Measurements from ENCODE around the gene MMP15. TPM values are rescaled to one million over a fixed set of nuclear protein-coding genes. Genes with fewer than 3 reads are reported as not detected.
"Not testable (repeated sequence)": the region's sequence is repeated elsewhere in the genome, so short reads cannot be mapped to it uniquely, and the experiment has no call there.

MMP15 gene
- total RNA-seq, 6 experiments from 2014 or later: 0.82 to 4.1 (median 1.1) TPM

DNA sequence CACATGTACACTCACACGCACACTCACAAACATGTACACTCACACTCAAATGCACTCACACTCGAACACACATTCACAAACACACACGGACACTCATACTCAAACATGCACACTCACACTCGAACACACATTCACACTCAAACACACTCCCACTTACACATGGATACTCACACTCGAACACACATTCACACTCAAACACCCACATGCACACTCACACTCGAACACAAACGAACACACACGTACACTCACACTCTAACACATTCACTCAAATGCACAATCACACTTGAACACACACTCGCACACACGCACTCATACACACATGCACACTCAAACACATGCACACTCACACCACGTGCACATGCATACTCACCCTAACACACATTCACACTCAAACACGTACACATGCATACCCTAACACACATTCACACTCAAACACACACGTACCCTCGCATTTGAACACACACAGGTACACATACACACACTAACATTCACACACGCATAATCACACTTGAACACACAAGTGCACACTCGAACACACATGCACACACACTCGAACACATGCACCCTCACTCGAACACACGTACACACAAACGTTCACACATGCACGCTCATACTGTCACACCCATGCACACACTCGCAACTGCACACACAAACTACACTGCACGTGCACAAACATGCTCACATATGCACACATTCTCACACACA, 61.8 kb downstream of the MMP15 start:
- Mint-ChIP-seq H3K4me1 (ENCODE audit: low read depth) (no peaks in the 10 kb centered on the region), H3K9me3 (no peaks in the 10 kb centered on the region), H3K27ac (no peak overlapping the region)

DNA sequence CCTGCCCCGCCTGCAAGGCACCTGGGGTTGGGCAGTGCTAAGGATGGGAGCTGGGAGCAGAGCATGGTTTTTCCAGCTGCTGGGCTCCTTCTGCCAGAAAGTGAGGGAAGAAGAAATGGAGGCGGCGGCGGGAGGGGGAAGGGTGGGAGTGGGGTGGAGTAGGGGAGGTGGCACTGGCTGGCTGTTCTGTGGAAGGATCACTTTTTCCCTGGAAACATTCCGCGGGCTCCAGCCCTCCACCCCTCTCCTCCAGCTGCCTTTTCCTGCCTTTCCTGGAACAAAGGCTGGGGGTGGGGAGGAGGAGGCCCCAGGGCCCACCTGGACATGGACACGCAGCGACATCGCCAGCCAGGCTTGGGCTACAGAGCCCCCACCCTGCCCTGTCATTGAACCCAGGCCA, 62.5 kb downstream of the MMP15 start:
- H3K27me3 Mint-ChIP-seq (ENCODE audit: insufficient read depth): peaks cover 13% of the 10 kb centered on the region
- TF ChIP-seq CTCF (IDR thresholded peaks at IDR 0.05): no peak
- H3K36me3 Mint-ChIP-seq (ENCODE audit: low read depth): no peaks in the 10 kb centered on the region
- H3K4me3 Mint-ChIP-seq: no peak overlapping the region
- no peak for DNase-seq
- no peaks in the 10 kb centered on the region for H3K4me1 Mint-ChIP-seq (ENCODE audit: low read depth)
- no peaks in the 10 kb centered on the region for H3K9me3 Mint-ChIP-seq
- no peak overlapping the region for H3K27ac Mint-ChIP-seq

More for the DNA sequence above, 61.8 kb downstream of the MMP15 start:
- DNase-seq: no peak
- no peak for TF ChIP-seq CTCF (IDR thresholded peaks at IDR 0.05)
- no peak overlapping the region for H3K4me3 Mint-ChIP-seq
- H3K27me3 Mint-ChIP-seq (ENCODE audit: insufficient read depth): peaks cover 11% of the 10 kb centered on the region
- no peaks in the 10 kb centered on the region for H3K36me3 Mint-ChIP-seq (ENCODE audit: low read depth)

DNA sequence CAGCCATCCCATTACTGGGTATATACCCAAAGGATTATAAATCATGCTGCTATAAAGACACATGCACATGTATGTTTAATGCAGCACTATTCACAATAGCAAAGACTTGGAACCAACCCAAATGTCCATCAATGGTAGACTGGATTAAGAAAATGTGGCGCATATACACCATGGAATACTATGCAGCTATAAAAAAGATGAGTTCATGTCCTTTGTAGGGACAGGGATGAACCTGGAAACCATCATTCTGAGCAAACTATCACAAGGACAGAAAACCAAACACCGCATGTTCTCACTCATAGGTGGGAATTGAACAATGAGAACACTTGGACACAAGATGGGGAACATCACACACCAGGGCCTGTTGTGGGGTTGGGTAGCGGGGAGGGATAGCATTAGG, 64.8 kb downstream of the MMP15 start:
- not testable (repeated sequence) for H3K9me3 Mint-ChIP-seq; H3K4me1 Mint-ChIP-seq (ENCODE audit: low read depth); H3K27ac Mint-ChIP-seq; H3K36me3 Mint-ChIP-seq (ENCODE audit: low read depth); DNase-seq; H3K4me3 Mint-ChIP-seq
- H3K27me3 Mint-ChIP-seq (ENCODE audit: insufficient read depth): peaks cover 10% of the 10 kb centered on the region

- Mint-ChIP-seq H3K36me3 (ENCODE audit: low read depth) (no peaks in the 10 kb centered on the region), H3K27me3 (ENCODE audit: insufficient read depth) (peaks cover 12% of the 10 kb centered on the region), H3K4me3 (no peak overlapping the region), H3K9me3 (no peaks in the 10 kb centered on the region), H3K4me1 (ENCODE audit: low read depth) (peaks cover 13% of the 10 kb centered on the region), H3K27ac (no peak overlapping the region)
- DNase-seq: no peak
- TF ChIP-seq CTCF (IDR thresholded peaks at IDR 0.05): no peak
These were observed 68.5 kb downstream of the MMP15 start for GRCh38 chr16:58094026-58094425.

- Mint-ChIP-seq H3K4me3 (no peak overlapping the region), H3K9me3 (no peaks in the 10 kb centered on the region), H3K27ac (no peak overlapping the region), H3K4me1 (ENCODE audit: low read depth) (peaks cover 14% of the 10 kb centered on the region), H3K36me3 (ENCODE audit: low read depth) (no peaks in the 10 kb centered on the region), H3K27me3 (ENCODE audit: insufficient read depth) (peaks cover 17% of the 10 kb centered on the region)
- no peak for DNase-seq
- no peak for TF ChIP-seq CTCF (IDR thresholded peaks at IDR 0.05)
These were observed 69.4 kb downstream of the MMP15 start for GRCh38 chr16:58094791-58095574.

DNA sequence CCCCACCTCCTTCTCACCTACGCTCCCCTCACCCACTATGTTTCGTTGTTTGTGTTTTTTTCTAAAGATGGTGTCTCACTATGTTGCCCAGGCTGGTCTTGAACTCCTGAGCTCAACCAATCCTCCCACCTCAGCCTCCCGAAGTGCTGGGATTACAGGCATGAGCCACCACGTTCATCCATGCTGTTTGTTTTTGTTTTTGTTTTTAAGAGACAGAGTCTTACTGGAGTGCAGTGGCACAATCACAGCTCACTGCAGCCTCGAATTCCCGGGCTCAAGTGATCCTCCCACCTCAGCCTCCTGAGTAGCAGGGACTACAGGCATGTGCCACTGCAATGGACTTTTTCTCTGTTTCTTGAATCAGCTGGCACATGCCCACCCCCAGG, 70.0 kb downstream of the MMP15 start:
- H3K9me3 Mint-ChIP-seq; H3K4me3 Mint-ChIP-seq; H3K27ac Mint-ChIP-seq; H3K36me3 Mint-ChIP-seq (ENCODE audit: low read depth); DNase-seq: not testable (repeated sequence)
- Mint-ChIP-seq H3K27me3 (ENCODE audit: insufficient read depth) (peaks cover 17% of the 10 kb centered on the region), H3K4me1 (ENCODE audit: low read depth) (peaks cover 14% of the 10 kb centered on the region)
